CD1c-positive myeloid dendritic cell (primary cell): Measurements from ENCODE around the gene AKR1C2.
"Not testable (repeated sequence)": the region's sequence is repeated elsewhere in the genome, so short reads cannot be mapped to it uniquely, and the experiment has no call there.

Experiments
- DNase-seq: peaks from one replicate; pipeline ENCODE4 v3.0.0-alpha.2; 2016; ENCODE audit errors: extremely low spot score

AKR1C2 gene

GRCh38 chr10:4990217-4990616, 13.4 kb downstream of the AKR1C2 start:
- DNase-seq = no peak

GRCh38 chr10:4988000-4988641, 15.5 kb downstream of the AKR1C2 start:
- not testable (repeated sequence) for DNase-seq

GRCh38 chr10:4984971-4985594, 18.6 kb downstream of the AKR1C2 start:
- no peak for DNase-seq

- no peak for DNase-seq
Observed at GRCh38 chr10:4984223-4984622, 19.4 kb downstream of the AKR1C2 start.

- DNase-seq = no peak
Observed at GRCh38 chr10:4983615-4984216, 19.9 kb downstream of the AKR1C2 start.

- no peak for DNase-seq
Observed at GRCh38 chr10:4982764-4983226, 20.9 kb downstream of the AKR1C2 start.

GRCh38 chr10:4981722-4982471, 21.8 kb downstream of the AKR1C2 start:
- DNase-seq = peak; percentile 9

GRCh38 chr10:4980793-4981192, 22.9 kb downstream of the AKR1C2 start:
- no peak for DNase-seq

GRCh38 chr10:4978870-4979269, 24.8 kb downstream of the AKR1C2 start:
- DNase-seq = no peak

- DNase-seq = no peak
Observed at GRCh38 chr10:4977025-4977424, 26.6 kb downstream of the AKR1C2 start.

GRCh38 chr10:4974400-4974799, 29.3 kb downstream of the AKR1C2 start:
- DNase-seq = not testable (repeated sequence)

- not testable (repeated sequence) for DNase-seq
Observed at GRCh38 chr10:4973294-4973693, 30.4 kb downstream of the AKR1C2 start.

GRCh38 chr10:4972369-4973142, 31.1 kb downstream of the AKR1C2 start:
- DNase-seq = not testable (repeated sequence)

- DNase-seq = not testable (repeated sequence)
Observed at GRCh38 chr10:4970362-4970761, 33.3 kb downstream of the AKR1C2 start.

GRCh38 chr10:4969289-4969688, 34.4 kb downstream of the AKR1C2 start:
- not testable (repeated sequence) for DNase-seq

GRCh38 chr10:4967189-4967588, 36.5 kb downstream of the AKR1C2 start:
- not testable (repeated sequence) for DNase-seq

- DNase-seq = not testable (repeated sequence)
Observed at GRCh38 chr10:4965763-4966162, 37.9 kb downstream of the AKR1C2 start.

GRCh38 chr10:4963815-4964154, 39.9 kb downstream of the AKR1C2 start:
- not testable (repeated sequence) for DNase-seq

GRCh38 chr10:4962876-4963814, 40.5 kb downstream of the AKR1C2 start, which contains the start of gene AKR1C1:
Gene AKR1C1, plus strand, starts transcription at chr10:4963415. Its CDS starts 30 bp downstream, at chr10:4963445.
- peak; percentile 14 for DNase-seq

GRCh38 chr10:4962308-4962707, 41.3 kb downstream of the AKR1C2 start:
- not testable (repeated sequence) for DNase-seq
